A549 treated with AZD9567 at 1 μM for 4 hours (cell line): ENCODE measurements around the gene NAA20. TPM values are rescaled to one million over a fixed set of nuclear protein-coding genes. Genes with fewer than 3 reads are reported as not detected.

ENCODE experiments used
- total RNA-seq: library from RNA; stranded (reverse); fragments of 200-300 nt; extraction: Qiagen RNA extraction; gene quantifications from 5 replicates; pipeline ENCODE4 v1.2.3, GENCODE V29; 2022; ENCODE audit not compliant: insufficient read depth

The NAA20 gene, protein sequence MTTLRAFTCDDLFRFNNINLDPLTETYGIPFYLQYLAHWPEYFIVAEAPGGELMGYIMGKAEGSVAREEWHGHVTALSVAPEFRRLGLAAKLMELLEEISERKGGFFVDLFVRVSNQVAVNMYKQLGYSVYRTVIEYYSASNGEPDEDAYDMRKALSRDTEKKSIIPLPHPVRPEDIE
- total RNA-seq = 134 to 142 TPM (median 141 TPM) in 5 replicates

DNA sequence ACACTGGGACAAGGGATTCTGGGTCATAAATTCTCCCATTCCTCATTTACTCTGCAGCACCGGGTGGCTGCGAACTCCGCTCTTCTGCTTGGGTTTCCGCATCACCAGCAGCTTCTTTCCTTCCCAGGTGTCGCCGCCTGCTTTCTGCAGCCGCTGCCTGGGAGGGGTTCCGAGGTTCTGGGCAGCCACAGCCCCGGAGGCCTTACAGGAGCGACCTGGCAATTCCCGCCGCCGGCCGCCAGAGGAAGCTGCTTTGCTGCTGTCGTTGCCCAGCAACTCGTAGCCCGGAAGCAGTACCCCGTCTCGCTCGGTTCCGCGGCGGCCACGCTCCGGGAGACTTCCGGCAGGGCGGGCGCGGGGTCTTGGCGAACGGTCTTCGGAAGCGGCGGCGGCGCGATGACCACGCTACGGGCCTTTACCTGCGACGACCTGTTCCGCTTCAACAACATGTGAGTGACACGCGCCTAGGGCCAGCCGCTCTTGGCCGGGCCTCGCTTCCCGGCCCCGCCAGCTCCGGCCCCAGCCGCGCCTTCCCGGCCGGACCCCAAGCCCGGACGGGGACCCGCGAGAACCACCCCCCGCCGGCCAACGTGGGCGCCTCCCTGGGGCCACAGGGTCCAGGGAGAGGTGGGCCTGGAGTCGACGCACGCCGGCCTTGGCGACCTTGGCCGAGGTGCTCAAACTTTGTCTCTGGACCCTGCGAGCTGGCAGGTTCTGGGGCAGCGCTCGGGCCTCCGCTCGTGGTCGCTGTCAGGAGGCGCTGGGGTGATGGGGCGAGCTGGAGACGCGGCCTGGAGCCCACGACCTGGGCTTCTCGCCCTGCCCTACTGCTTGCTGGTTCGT, at the start of gene NAA20:
TSS of gene NAA20 (plus strand) at position 362 of the 843 bp plus-strand sequence. CDS start at position 397, 35 bp downstream.

DNA sequence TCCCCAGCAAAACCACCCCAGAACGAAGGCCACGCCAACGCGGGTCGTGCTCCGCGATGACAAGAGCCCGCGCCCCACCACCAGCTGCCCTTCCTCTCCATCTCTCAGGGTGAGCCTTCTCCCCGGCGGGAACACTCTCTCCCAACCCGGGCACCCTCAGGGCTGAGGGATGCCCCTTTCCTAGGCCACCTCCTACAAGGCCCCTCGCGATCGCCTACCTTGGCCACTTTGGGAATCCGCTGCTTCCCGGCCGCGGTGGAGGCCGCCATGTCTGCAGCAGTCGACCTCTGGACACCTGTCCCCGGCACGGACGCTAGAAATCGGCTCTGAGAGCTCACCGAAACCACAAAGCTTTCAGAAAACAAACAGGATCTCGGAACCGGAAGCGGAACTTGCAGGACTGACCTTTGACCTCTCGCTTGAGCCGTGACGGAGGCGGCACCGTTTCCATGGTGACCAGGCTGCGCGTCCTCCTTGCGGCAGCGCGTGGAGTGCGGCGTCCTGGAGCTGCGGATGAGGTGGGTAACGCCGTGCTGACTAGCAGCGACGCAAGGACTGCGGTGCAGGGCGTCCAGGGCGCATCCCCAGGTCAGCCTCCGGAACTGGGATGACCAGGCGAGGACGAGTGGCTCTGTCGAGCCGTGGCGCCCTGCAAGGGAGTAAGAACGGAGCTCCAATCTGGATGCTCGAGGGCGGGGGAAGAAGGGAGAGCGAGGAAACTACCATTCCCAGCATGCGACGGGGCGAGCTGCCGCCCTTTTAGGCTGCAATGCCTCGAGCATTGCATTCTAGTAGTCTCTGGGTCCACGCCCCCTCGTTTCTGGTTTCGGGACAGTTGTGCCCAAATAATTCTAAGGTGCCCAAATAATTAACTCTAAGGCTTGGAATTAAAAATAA, 35.2 kb downstream of the NAA20 start, which contains the start of the genes CFAP61 and CRNKL1:
TSS of gene CFAP61 (plus strand) at position 459 of the 897 bp plus-strand sequence. CDS start 4,122 bp downstream, outside the sequence.
TSS of gene CRNKL1 (minus strand) at position 393 of the 897 bp plus-strand sequence. CDS start at position 269, 124 bp downstream.

Other genes starting within 250 kb of the NAA20 start
- 21.5 to 27.5 TPM (median 22.4 TPM) in 5 replicates for gene CRNKL1, start 35.1 kb downstream of the NAA20 start, total RNA-seq
- 0.18 to 0.48 TPM (median 0.33 TPM) in 4 of 5 replicates, not detected in the other for gene CFAP61, start 35.2 kb downstream of the NAA20 start, total RNA-seq